ENCODE results near the gene NUDT21.
"Not testable (repeated sequence)": the region's sequence is repeated elsewhere in the genome, so short reads cannot be mapped to it uniquely, and the experiment has no call there.

Gene NUDT21

GRCh38 chr16:56399047-56399446, 52.1 kb downstream of the NUDT21 start:
- H2AFZ ChIP-seq (ENCODE audit: low read length) = no peak overlapping the region
- no peak for TF ChIP-seq CTCF (conservative IDR thresholded peaks at IDR 0.05; ENCODE audit: low read length)
- TF ChIP-seq EZH2phosphoT487 (IDR thresholded peaks at IDR 0.05; ENCODE audit: borderline replicate concordance) = no peak
- peaks cover 39% of the 10 kb centered on the region for H3K36me3 ChIP-seq (ENCODE audit: insufficient read depth, low read length)
- no peaks in the 10 kb centered on the region for H3F3A ChIP-seq (ENCODE audit: low read depth)
- H3K9ac ChIP-seq (ENCODE audit: low read depth, low read length, poor library complexity, severe bottlenecking) = no peak overlapping the region
- H3K9me3 ChIP-seq (ENCODE audit: insufficient read depth, low read depth, low read length) = no peaks in the 10 kb centered on the region
- peaks cover 3% of the 10 kb centered on the region for H4K20me1 ChIP-seq (ENCODE audit: insufficient read depth, low read length, poor library complexity, severe bottlenecking)
- H3K4me2 ChIP-seq (ENCODE audit: low read depth, low read length, poor library complexity, severe bottlenecking) = no peak overlapping the region
- no peaks in the 10 kb centered on the region for H3K79me2 ChIP-seq (ENCODE audit: insufficient read depth, low read length)
- H3K4me3 ChIP-seq (ENCODE audit: low read length, poor library complexity, severe bottlenecking) = no peak overlapping the region
- H3K27me3 ChIP-seq (ENCODE audit: insufficient read depth, low read length, poor library complexity, severe bottlenecking) = no peaks in the 10 kb centered on the region
- H3K4me1 ChIP-seq (ENCODE audit: insufficient read depth, low read length, poor library complexity, severe bottlenecking) = no peaks in the 10 kb centered on the region
- no peaks in the 10 kb centered on the region for H3K9me2 ChIP-seq (replicated peaks; ENCODE audit: low read depth, low read length)

GRCh38 chr16:56396724-56397123, 54.4 kb downstream of the NUDT21 start:
- H2AFZ ChIP-seq (ENCODE audit: low read length); H3F3A ChIP-seq (ENCODE audit: low read depth); H3K9ac ChIP-seq (ENCODE audit: low read depth, low read length, poor library complexity, severe bottlenecking); H3K4me2 ChIP-seq (ENCODE audit: low read depth, low read length, poor library complexity, severe bottlenecking); H3K79me2 ChIP-seq (ENCODE audit: insufficient read depth, low read length); H3K9me2 ChIP-seq (replicated peaks; ENCODE audit: low read depth, low read length); H3K27me3 ChIP-seq (ENCODE audit: insufficient read depth, low read length, poor library complexity, severe bottlenecking); H3K4me1 ChIP-seq (ENCODE audit: insufficient read depth, low read length, poor library complexity, severe bottlenecking); H3K9me3 ChIP-seq (ENCODE audit: insufficient read depth, low read depth, low read length); H4K20me1 ChIP-seq (ENCODE audit: insufficient read depth, low read length, poor library complexity, severe bottlenecking); H3K4me3 ChIP-seq (ENCODE audit: low read length, poor library complexity, severe bottlenecking): not testable (repeated sequence)
- H3K36me3 ChIP-seq (ENCODE audit: insufficient read depth, low read length) = peaks cover 26% of the 10 kb centered on the region; the same call in 1 of the 2 replicates

GRCh38 chr16:56389554-56389953, 61.6 kb downstream of the NUDT21 start:
- H3K9me2 ChIP-seq (replicated peaks; ENCODE audit: low read depth, low read length) = no peaks in the 10 kb centered on the region
- H3K79me2 ChIP-seq (ENCODE audit: insufficient read depth, low read length) = no peaks in the 10 kb centered on the region; the same call in 1 of the 2 replicates
- TF ChIP-seq EZH2phosphoT487 (IDR thresholded peaks at IDR 0.05; ENCODE audit: borderline replicate concordance) (no peak), CTCF (conservative IDR thresholded peaks at IDR 0.05; ENCODE audit: low read length) (no peak)
- no peaks in the 10 kb centered on the region for H3K4me1 ChIP-seq (ENCODE audit: insufficient read depth, low read length, poor library complexity, severe bottlenecking)
- peaks cover 58% of the 10 kb centered on the region for H3K36me3 ChIP-seq (ENCODE audit: insufficient read depth, low read length)
- H3K4me3 ChIP-seq (ENCODE audit: low read length, poor library complexity, severe bottlenecking) = no peak overlapping the region
- H3K9ac ChIP-seq (ENCODE audit: low read depth, low read length, poor library complexity, severe bottlenecking) = no peak overlapping the region
- H4K20me1 ChIP-seq (ENCODE audit: insufficient read depth, low read length, poor library complexity, severe bottlenecking) = no peaks in the 10 kb centered on the region
- no peak overlapping the region for H2AFZ ChIP-seq (ENCODE audit: low read length)
- no peak overlapping the region for H3K4me2 ChIP-seq (ENCODE audit: low read depth, low read length, poor library complexity, severe bottlenecking)
- no peaks in the 10 kb centered on the region for H3K9me3 ChIP-seq (ENCODE audit: insufficient read depth, low read depth, low read length)
- H3F3A ChIP-seq (ENCODE audit: low read depth) = no peaks in the 10 kb centered on the region
- no peaks in the 10 kb centered on the region for H3K27me3 ChIP-seq (ENCODE audit: insufficient read depth, low read length, poor library complexity, severe bottlenecking)

GRCh38 chr16:56388209-56388608, 62.9 kb downstream of the NUDT21 start:
- Histone ChIP-seq H3K9me3 (ENCODE audit: insufficient read depth, low read depth, low read length) (no peaks in the 10 kb centered on the region), H3K27me3 (ENCODE audit: insufficient read depth, low read length, poor library complexity, severe bottlenecking) (no peaks in the 10 kb centered on the region), H3K4me1 (ENCODE audit: insufficient read depth, low read length, poor library complexity, severe bottlenecking) (no peaks in the 10 kb centered on the region), H3K4me3 (ENCODE audit: low read length, poor library complexity, severe bottlenecking) (no peak overlapping the region), H2AFZ (ENCODE audit: low read length) (no peak overlapping the region), H3K79me2 (ENCODE audit: insufficient read depth, low read length) (no peaks in the 10 kb centered on the region; the same call in 1 of the 2 replicates), H3K9me2 (replicated peaks; ENCODE audit: low read depth, low read length) (no peaks in the 10 kb centered on the region), H3K9ac (ENCODE audit: low read depth, low read length, poor library complexity, severe bottlenecking) (no peak overlapping the region), H3K4me2 (ENCODE audit: low read depth, low read length, poor library complexity, severe bottlenecking) (no peak overlapping the region), H3F3A (ENCODE audit: low read depth) (no peaks in the 10 kb centered on the region), H4K20me1 (ENCODE audit: insufficient read depth, low read length, poor library complexity, severe bottlenecking) (no peaks in the 10 kb centered on the region), H3K36me3 (ENCODE audit: insufficient read depth, low read length) (peaks cover 71% of the 10 kb centered on the region)
- TF ChIP-seq EZH2phosphoT487 (IDR thresholded peaks at IDR 0.05; ENCODE audit: borderline replicate concordance) = no peak
- no peak for TF ChIP-seq CTCF (conservative IDR thresholded peaks at IDR 0.05; ENCODE audit: low read length)

All from Loucy (cell line).